Diencephalon (tissue), 1 donor: ENCODE results near the gene CELA3A. TPM values are rescaled to one million over a fixed set of nuclear protein-coding genes. Genes with fewer than 3 reads are reported as not detected.

ENCODE experiments used
- small RNA-seq: library from RNA; depleted of rRNA; stranded (forward); fragments of <200 nt; gene quantifications from one replicate; pipeline ENCODE3, GENCODE V24; 2014
- total RNA-seq: library from RNA; depleted of rRNA; stranded (reverse); fragments of >200 nt; gene quantifications from one replicate; pipeline ENCODE4 v1.2.3, GENCODE V29; 2014

The CELA3A gene, protein sequence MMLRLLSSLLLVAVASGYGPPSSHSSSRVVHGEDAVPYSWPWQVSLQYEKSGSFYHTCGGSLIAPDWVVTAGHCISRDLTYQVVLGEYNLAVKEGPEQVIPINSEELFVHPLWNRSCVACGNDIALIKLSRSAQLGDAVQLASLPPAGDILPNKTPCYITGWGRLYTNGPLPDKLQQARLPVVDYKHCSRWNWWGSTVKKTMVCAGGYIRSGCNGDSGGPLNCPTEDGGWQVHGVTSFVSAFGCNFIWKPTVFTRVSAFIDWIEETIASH
- total RNA-seq: not detected

GRCh38 chr1:22001409-22001808, at the start of gene CELA3A:
Gene CELA3A, plus strand, starts transcription at chr1:22001657. Its CDS starts 18 bp downstream, at chr1:22001675.

GRCh38 chr1:21976703-21977239, 24.7 kb upstream of the CELA3A start, which contains the start of gene CELA3B:
Gene CELA3B, plus strand, starts transcription at chr1:21977022. Its CDS starts 18 bp downstream, at chr1:21977040.

DNA sequence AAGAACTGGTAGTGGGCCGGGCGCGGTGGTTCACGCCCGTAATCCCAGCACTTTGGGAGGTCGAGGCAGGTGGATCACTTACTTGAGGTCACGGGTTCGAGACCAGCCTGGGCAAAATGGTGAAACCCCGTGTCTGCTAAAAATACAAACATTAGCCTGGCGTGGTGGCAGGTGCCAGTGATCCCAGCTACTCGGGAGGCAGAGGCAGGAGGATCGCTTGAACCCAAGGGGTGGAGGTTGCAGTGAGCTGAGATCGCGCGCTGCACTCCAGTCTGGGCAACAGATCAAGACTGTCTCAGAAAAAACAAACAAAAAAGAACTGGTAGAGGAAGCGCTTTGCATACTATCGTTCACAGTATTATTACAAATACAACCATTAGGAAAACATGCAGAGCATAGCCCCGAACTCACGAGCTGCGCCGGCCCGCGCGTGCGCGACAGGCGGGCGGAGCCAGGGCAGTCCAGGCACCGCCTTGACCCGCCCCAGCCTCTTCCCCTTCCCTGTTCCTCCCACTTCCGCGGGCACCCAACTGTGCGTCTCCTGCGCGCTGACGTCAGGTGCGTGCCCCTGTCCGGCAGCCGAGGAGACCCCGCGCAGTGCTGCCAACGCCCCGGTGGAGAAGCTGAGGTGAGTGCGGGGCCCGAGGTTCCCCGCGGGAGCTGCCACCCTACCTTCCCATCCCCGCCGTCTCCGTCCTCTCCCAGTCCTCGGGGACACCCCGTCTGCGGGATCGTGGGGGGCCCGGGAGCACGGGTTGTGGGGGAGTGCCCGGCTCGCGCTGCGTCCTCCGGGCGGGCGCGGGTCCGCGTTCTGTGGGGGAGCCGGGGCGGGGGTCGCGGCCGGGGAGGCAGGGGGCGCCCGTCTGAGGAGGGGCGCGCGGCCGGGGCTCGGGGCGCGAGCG, 50.9 kb downstream of the CELA3A start, which contains the start of gene CDC42:
Gene CDC42 (plus strand): TSS at position 595 of the 902 bp plus-strand sequence. CDS start 25,770 bp downstream, outside the sequence.

Small RNAs within 50 kb of the gene (small RNA-seq; reads per million reads assigned to genes)
- gene RN7SL186P (not detected), gene RN7SL386P (not detected), gene RNU6-1022P (not detected), gene RNU6-776P (not detected)

Other genes with a start within 250 kb of the CELA3A start
- gene USP48, start 218.5 kb upstream of the CELA3A start, total RNA-seq: 66.7 TPM
- 0.23 TPM for gene LDLRAD2, start 189.4 kb upstream of the CELA3A start, total RNA-seq
- gene HSPG2, start 64.3 kb upstream of the CELA3A start, total RNA-seq: 6.0 TPM
- gene CELA3B, start 24.6 kb upstream of the CELA3A start, total RNA-seq: not detected
- 577 TPM for gene CDC42, start 51.1 kb downstream of the CELA3A start, total RNA-seq
- gene WNT4, start 141.4 kb downstream of the CELA3A start, total RNA-seq: 11.3 TPM